ENCODE results near the gene TM9SF3.
A peak's percentile ranks its signal among the peaks of the same experiment; 100 is the strongest.

The TM9SF3 gene

DNA sequence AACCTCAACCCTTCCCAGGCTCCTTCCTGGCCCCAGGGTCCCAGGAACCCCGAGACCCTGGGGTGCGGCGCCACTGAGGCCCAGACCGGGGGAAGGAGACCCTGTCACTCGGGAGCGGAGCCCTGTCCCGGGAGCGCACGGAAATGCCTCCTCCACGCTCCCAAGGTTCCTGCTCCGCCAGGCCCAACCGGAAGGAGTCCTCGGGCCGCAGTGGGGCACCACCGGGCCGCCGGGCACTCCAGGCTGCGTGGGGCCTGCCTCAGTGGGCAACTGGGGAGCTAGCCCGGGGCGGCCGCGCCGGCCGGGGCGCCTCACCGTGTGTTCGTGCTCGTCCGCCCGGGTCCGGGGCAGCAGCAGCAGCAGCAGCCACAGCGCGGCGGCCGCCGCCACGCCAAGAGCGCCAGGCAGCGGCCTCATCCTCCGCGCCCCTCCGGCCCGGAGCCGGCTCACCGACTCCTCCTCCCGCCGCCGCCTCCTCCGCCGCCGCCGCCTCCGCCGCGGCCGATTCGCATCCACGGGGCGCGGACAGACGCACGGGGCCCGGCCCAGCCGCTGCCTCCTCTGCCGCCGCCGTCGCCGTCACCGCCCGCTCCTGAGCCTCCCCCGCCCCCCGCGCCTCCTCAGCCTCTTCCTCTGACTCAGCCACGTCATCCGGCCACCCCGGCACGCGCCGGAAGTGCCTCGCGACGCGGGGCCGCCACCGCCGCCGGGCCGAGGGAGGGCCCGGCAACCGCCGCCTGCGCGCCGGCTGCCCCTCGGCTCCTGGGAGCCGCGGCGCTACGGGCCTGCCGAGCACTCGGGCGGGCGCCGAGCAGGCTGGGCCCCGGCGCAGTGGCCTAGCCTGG is at the start of gene TM9SF3:
Gene TM9SF3 (minus strand): TSS at position 594 of the 845 bp plus-strand sequence. CDS start 177 bp downstream, at position 417.
- peak; percentile 95 for DNase-seq

DNA sequence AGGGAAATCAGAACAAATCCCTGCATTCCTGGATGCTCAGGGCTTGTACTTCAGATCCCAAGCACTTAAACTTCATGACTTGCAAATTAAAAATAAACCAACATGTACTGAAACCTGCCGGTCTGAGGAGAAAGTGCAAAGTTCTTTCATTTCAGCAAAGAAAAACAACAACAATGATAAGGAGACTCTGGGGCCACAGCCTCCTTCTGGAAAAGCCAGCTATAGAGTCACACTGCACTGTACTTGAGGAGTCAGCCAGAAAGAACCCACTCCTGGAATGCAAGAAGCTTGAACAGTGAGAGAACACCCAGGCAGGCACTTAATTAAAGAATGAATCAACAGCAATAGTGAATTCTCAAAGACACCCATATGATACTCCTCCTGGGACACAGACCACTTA is 49.7 kb upstream of the TM9SF3 start:
- DNase-seq = no peak

DNA sequence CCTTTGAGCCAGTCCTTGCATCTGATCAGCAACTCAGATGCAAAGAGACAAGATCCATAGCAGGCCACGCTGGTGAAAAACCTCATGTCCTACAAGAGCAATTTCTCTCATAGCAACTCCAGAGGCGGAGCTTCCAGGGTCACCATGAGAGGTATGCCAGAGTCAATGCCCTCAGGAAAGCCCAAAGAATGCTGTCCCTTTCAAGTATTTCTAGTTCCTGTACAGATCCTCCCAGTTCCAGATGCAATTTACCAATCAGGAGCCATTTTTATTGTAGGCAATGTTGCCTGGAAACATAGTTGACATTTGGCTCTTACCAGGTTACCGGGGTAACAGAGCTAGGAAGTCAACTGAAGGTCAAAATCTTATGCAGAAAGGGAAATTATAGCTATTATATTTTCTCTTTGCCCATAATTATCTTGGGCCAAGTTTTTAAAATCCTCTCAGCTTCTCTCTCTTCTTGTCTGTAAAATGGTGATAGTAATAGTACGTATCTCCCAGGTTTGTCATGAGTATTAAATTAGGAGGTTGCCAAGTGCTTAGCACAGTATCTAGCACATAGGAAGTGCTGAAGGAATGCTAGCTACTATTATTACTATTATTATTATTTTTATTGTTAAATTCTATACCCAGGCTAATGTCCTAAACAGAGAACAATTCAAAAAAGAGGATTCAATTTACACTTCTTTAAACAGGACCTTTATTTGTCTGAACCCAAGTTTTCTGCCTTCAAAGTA is 46.3 kb upstream of the TM9SF3 start:
- DNase-seq = no peak

DNA sequence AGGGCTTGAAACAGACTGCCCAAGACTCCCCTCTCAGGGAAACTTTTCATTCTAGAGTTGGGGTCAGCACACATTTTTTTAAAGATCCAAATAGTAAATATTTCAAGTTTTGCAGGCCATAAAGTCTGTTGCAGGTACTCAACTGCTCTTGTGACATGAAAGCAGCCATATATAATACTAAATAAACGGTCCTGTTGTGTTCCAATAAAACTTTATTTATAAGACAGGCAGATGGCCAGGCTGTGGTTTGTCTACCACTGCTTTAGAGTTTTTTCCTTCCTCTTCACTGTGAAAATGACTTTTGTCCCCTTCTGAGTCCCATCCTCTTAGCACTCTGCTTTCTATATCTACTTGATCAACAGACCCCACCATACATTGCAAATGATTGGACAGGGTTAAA is 40.5 kb upstream of the TM9SF3 start:
- no peak for DNase-seq

DNA sequence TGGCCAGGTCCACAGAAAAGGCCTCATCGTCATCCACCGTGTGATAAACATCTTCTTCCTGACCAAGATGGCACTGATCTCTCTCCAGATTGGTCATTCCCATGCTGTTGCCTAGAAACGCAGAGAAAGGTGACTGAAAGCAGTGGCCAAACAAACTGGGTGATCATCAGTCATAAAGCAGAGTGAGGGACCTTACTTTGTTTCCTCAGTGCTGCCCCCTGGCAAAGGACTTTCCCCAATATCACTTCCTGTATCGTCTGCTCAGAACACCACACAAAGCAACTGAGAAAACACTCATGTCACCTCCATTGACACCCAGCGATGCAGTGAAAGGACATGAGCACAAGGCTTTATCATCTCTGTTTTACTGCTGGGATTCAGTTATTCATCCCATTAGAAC is 40.0 kb upstream of the TM9SF3 start:
- no peak for DNase-seq

DNA sequence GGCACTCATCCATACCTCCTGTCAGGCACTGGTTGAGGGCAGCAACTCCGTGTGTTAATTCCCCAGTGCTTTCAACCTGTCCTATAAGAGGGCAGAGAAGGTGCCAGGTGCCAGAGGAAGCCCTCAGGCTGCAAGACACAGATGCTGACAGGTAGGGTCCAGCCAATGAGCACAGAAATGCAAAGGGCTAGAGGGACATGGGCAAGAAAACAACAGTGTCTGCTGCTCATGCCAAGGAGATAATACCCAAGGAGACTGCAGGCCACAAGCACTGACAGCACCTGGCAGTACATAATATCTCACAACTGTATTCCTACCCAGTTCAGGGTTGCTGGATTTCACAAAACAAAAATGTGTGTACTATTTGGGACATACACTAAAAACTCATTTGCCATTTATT is 38.4 kb upstream of the TM9SF3 start:
- no peak for DNase-seq

DNA sequence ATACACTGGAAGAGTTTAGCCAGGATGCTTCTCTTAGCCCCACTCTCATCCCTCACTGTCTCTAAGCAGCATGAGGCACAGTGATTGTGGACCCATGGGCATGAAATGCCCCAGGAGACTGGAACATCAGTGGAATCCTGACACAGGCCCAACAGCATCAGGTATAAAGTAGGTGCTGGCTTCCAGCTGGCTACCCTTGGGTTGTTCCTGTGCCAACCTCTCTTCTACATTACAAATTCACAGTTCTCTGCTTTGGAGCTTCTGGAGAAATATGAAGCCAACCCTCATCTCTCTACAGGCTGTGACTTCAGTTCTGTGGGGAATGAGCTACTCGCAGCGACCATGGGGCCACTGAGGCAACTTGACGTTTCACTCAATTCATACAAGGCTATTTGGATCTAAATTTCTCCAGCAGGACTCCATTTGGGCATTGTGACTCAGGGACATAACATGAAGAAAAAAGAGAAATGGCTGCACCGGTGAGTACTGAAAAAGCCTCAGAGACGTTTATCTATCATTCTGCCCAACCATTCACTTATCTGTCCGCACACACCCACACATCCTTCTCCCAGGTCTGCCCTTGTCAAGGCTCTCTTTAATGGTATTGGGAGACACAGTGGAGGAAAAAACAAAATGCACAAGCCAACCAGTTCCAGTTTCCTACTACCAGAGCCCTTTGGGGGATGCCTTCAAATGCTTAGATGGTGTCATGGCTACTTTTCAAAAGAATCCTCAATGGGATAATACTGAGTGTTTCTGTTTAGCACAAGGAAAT is 35.4 kb upstream of the TM9SF3 start:
- no peak for DNase-seq

DNA sequence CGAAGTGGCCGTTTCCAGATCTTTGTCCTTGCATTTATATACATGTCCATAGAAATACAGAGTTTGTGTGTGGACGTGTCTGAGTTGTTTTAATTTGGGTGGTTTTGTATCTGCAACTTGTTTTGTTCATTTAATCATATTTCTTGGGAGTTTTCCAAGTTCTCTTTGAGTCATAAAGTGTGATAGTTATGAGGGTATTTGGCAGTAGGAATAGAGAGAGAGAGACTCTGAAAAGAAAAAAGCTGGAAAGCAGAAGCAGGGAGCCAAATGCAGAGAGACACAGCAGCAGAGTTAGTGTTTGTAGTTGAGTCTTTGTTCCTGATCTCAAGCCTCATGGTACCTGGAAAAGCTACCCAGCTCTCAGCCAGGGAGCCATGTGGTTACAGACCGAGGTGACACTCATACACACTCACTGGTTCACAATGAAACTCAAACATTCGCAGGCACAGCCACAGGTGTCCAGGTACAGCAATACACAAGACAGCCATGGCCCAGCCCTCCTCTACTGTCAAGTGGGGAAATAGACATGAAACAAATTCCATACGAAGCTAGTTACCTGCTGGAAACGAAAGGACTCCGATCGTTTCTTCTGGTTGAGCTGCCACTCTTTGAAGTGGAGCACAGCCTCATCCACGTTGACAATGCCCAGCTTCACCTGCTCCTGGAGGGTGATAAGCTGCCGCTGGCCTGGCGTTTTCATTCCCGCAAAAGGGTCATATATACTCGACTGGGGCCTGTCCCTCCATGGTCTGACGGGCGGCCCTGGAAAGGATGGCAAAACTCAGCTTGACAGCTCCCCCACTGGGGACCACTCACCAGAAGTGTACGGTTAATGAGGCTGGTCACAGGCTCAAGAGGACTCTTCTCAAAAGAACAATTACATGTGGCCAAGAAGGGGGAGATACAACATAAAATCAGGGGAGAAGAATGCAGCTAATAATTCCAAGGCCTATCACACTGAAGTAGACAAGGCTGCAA is 33.3 kb upstream of the TM9SF3 start:
- no peak for DNase-seq

DNA sequence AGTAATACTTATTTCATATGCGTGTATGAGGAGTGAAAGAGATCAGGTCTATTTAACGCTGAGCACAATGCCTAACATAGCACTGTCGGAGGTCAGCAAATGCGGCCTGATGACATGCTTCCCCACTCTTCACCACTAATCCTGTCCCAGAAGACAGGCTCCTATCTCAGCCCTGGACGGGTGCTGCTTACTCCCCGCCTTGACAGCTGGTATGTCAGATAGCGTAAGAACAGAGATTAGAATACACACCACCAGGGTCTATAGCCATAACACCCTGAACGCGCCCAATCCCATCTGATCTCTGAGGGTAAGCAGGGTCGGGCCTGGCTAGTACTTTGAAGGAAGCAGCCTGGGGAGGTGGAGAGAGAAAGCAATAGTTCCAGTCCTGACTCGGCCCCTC is 32.3 kb upstream of the TM9SF3 start:
- no peak for DNase-seq

DNA sequence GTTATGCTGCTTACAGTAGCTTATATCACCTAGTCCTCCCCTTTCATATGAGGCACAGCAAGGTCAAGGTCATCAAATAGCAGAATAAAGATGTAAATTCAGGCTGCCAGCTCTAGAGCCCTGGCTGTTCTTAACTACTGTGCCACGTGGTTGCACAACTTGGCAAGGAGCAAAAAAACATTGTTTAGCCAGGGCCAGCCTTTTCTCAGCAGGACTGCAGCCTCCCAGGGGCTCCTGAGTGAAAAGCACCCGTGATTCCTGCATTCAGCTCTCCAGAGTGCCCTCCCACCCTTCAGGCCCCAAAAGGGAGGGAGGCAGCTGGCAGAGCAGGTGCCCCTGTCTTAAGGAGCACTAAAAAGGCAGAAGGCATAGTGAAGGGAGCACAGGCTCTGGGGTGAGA is 31.8 kb upstream of the TM9SF3 start:
- no peak for DNase-seq

DNA sequence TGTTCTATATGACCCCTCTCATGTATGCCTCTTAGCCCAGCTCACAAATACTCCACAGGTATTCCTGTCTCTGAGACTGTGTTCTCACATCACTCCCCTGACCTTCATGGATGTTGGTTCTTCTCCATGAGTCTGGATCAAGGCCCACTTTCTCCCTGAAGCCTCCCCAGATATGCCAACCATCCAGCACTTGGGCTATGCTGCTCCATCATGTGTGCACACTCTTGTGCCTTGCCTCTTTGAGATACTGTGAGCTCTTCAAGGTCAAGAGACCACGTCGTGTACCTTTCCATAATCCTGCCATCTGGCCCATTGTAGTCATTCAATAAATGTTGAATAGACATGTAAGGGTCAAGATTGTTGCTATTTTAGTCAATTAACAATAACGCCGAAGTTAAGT is 30.1 kb upstream of the TM9SF3 start:
- no peak for DNase-seq

DNA sequence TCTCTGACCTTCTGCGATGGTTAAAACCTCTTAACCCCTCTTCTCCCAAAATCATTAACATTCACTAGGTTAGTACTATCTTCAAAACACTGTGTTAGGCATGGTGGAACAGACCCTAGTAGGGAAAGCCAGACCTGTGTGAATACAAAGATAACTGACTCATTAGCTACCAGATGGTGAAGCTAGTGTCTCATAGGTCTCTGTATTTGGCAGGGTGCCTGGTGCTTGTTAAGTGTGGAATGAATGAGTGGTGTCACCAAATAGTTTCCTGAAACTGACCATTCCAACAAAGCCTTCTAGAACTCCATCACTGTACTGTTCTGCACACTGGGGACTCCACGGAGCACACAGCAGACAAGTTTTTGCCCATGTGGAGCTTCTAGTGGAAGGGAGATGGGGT is 27.7 kb upstream of the TM9SF3 start:
- DNase-seq = no peak

DNA sequence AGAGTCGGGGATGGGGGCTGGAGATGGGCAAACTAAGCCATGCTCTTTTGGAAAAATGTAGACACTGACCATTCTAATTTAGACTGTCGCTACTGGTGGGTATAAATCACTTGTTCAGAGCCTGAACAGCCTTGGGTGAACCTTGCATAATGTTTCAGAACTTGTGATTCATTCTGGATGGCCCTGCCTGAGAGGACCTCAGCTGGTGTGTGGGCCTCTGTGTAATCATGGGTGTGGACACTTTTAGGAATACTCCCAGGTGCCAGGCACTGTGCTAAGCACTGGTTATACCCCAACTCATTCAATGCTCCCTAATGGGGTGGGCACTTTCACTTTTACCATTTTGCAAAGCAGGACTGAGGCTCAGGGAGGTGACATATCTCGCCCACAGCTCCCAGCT is 26.8 kb upstream of the TM9SF3 start:
- DNase-seq = no peak

DNA sequence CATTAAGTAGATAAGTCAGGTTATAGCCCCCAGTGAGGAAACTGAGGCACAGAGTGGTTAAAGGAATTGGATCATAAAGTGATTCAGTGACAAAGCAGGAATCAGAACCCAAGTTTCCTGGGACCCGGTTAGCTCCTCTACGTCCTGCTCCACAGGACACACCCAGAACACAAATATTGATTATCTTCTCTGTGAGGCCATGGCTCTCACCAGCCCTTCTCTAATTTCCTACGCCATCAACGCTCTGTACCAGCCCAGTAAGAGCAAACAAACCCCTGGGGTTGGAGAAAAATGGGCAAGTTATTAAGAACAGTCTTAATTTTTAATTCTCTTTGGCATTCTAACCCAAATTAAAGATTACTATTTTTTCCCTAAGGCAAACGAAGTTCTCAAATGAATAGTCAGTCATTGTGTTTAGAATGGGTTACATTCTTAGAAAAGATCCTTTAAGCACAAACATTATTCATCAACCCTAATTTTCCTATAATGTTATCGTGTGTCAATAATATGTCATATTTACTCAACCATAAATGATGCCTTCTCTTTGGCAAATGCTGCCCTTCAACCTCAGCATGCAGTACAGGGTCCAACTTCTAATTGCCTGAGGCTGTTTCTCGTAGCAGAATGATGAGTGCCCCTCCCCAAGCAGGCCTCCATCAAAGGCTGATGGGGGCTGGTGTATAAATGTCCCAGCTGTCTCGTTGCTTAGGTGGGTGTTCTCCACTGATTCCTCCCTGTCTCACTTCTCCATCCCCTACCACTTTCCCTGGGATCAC is 25.4 kb upstream of the TM9SF3 start:
- no peak for DNase-seq

DNA sequence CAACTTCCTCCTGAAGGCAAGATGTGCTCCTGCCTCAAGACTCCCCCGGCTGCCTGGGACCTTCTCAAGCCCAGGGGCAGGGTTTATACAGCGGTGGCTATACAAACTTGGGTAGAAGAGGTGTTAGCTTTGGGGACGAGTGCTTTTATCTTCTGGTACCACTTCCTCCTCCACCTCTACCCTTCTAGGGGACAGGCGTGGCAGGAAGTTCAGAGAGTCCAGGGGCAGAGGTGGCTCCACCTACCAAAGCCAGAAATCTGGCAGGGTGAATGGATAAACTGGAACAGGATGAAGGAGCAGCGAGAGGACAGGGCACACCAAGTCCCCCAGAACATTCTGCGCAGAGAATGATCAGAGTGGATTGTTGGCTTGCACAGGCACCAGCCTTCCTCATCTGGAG is 24.0 kb upstream of the TM9SF3 start:
- DNase-seq = no peak

DNA sequence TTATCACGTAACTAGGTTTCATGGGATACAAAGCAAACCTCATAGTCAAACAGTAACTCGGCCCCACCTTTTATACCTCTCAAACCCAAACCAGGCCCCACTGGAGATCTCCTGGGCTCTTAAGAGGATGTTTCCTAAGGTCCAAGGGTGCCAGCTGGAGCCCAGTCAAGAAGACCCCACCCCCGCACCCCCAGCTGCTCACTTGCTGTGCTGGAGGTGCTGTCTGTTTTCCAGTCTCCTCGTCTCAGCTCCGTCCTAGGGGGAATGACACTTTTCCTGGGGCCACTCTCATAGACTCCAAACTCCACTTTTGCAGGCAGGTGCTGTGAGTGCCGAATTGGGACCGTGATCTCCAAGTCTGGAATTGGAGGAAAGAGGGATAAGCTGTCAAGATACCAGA is 22.7 kb upstream of the TM9SF3 start:
- no peak for DNase-seq

DNA sequence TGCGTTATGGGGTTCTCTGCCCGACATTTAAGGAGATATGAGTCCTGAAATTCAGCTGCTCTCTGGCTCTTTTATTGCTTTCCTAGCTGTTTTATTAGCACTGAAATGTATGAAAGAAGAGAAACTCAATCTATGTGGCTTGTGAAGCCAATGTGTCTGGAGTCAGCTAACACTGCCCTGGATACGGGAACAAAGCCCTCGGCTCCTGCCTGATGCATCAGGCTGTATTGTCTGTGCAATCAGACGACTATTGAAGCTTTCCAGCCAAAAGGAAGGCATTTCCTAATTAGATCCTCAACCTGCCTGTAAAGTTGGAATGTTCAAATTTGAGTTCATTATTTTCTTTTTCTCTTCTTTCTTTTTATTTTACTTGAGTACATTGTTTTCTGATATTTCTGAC is 22.0 kb upstream of the TM9SF3 start:
- no peak for DNase-seq

DNA sequence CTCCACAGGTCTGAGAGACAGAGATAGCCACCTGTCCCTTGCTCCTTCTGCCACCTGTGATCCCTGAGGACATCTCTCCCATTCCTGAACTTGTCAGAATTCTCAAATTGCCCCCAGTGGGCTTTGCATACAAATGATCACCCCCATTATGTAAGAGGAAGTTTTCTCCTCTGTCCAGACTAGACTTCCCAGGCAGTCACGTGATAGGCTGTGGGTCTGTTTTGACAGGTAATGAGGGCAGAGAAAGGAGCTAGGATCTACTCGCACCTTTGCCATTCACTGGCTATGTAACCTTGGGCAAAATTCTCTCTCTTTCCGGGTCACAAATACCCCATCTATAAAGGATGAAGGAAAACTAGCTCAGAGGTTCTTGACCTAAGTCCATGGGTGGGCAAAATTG is 21.4 kb upstream of the TM9SF3 start:
- no peak for DNase-seq

DNA sequence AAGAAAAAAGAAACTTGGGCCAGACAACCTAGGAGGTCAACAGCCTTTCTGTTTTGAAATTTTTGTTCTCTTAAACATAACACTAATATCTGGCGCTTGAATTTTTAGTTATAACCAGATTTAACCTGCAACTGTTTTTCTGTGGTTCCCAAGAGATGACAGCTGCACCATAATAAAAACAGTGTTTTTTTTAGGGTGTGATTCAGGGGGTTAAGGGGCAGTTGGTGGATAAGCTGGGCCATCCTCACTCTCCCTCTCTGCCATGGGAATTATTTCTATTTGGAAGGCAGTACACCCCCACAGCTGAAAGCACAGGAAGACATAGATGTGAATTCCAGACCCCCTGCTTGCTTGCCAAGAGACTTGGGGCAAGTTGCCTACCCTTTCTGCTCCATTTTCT is 20.1 kb upstream of the TM9SF3 start:
- DNase-seq = no peak

DNA sequence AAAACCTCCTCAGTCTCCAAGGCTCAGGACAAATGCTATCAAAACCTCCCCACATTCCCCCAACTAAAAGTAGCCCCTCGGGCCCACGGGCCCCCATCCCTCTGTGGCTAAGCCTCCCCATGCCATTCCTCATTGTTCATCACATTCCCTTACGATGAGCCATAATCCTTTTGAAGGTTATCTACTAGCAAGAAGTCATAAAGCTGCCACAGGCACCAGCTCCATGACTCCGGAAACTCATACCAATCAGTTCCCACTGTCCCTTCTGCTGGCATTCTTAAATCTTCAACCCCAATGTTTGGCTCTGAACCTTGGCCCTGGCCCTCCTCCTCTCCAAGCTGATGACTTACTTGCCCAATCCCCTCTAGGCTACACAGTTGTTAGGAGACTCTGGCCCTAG is 19.4 kb upstream of the TM9SF3 start:
- DNase-seq = no peak

DNA sequence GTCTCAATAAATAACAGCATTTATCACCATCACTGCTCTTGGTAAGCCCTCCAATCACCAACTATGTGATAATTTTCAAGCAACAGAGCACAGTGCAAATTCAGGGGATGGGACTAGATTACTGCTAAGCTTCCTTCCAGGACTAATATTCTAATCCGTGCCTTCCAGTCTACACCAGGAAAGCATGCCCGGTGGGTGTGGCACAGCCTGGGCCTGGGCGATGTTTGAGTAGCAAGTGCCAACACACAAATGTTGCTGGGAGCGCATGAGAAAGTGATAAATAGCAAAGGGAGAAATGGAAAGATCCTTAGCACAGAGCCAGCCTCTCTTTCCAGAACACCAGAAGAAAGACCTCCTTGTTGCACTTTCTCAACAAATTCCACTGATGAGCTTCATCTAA is 13.5 kb upstream of the TM9SF3 start:
- no peak for DNase-seq

DNA sequence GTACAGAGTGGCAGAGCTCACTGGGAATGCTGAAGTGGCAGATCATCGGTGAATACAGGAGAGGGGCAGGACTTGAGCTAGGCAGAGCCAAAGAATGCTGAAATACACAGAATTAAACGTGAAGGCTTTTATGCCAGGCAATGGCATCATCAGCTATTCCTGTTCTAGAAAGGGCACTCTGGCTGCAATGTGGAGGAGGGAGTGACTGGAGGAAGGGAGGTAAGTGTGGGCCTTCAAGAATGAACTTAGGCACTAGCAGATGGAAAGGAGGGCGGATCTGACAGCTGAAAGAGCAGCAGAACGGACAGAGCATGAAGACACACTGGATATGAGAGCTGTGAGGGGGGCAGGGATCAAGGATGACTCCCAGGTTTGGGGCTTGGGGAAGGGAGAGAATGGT is 12.0 kb upstream of the TM9SF3 start:
- no peak for DNase-seq
